Ishikawa (cell line): Measurements from ENCODE around the gene ACRBP.

Source experiments
- CEBPB ChIP-seq: IDR thresholded peaks from 2 replicates; pipeline ENCODE4 v1.6.1; 2012
- CREB1 ChIP-seq: IDR thresholded peaks from 2 replicates; pipeline ENCODE4 v1.6.1; 2012; ENCODE audit warnings: low read depth
- EGR1 ChIP-seq: IDR thresholded peaks from 2 replicates; pipeline ENCODE4 v1.6.1; 2012
- EP300 ChIP-seq: IDR thresholded peaks from 2 replicates; pipeline ENCODE4 v1.6.1; 2012; ENCODE audit warnings: borderline replicate concordance
- FOXM1 ChIP-seq: IDR thresholded peaks from 2 replicates; pipeline ENCODE4 v1.6.1; 2012; ENCODE audit warnings: low read depth, borderline replicate concordance
- NFIC ChIP-seq: IDR thresholded peaks from 2 replicates; pipeline ENCODE4 v1.6.1; 2012
- RAD21 ChIP-seq: IDR thresholded peaks from 2 replicates; pipeline ENCODE4 v1.6.1; 2012; ENCODE audit warnings: low read depth
- TAF1 ChIP-seq: IDR thresholded peaks from 2 replicates; pipeline ENCODE4 v1.6.1; 2012; ENCODE audit warnings: low read depth, mild to moderate bottlenecking
- TCF12 ChIP-seq: IDR thresholded peaks from 2 replicates; pipeline ENCODE4 v1.6.1; 2012; ENCODE audit warnings: low read depth
- TEAD4 ChIP-seq: IDR thresholded peaks from 2 replicates; pipeline ENCODE4 v1.6.1; 2012
- USF1 ChIP-seq: IDR thresholded peaks from 2 replicates; pipeline ENCODE4 v1.6.1; 2012
- YY1 ChIP-seq: IDR thresholded peaks from 2 replicates; pipeline ENCODE4 v1.6.1; 2012; ENCODE audit warnings: low read depth
- ZBTB7A ChIP-seq: IDR thresholded peaks from 2 replicates; pipeline ENCODE4 v1.6.1; 2012; ENCODE audit warnings: low read depth
- TF ChIP-seq, protein P1 (sequence below): IDR thresholded peaks from 2 replicates; pipeline ENCODE4 v1.6.1; 2012
- TF ChIP-seq, protein P2 (sequence below): IDR thresholded peaks from 2 replicates; pipeline ENCODE4 v1.6.1; 2012; ENCODE audit warnings: low read depth, mild to moderate bottlenecking

The ACRBP gene

GRCh38 chr12:6664902-6665301 is 17.7 kb upstream of the ACRBP start:
- TF ChIP-seq CEBPB (peak; percentile 31; the same call in 1 of the 2 replicates), RAD21 (no peak), ZBTB7A (no peak), EP300 (no peak)
- TF ChIP-seq, protein P1, sequence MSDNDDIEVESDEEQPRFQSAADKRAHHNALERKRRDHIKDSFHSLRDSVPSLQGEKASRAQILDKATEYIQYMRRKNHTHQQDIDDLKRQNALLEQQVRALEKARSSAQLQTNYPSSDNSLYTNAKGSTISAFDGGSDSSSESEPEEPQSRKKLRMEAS = no peak

GRCh38 chr12:6662906-6663742 is 15.9 kb upstream of the ACRBP start, which contains the start of gene ING4:
Gene ING4, minus strand, starts transcription at chr12:6663119. Its CDS starts 18 bp downstream, at chr12:6663101.
- peak; percentile 52; the same call in 1 of the 2 replicates for TF ChIP-seq FOXM1
- peak; percentile 73 for TF ChIP-seq TAF1
- TF ChIP-seq, protein P2, sequence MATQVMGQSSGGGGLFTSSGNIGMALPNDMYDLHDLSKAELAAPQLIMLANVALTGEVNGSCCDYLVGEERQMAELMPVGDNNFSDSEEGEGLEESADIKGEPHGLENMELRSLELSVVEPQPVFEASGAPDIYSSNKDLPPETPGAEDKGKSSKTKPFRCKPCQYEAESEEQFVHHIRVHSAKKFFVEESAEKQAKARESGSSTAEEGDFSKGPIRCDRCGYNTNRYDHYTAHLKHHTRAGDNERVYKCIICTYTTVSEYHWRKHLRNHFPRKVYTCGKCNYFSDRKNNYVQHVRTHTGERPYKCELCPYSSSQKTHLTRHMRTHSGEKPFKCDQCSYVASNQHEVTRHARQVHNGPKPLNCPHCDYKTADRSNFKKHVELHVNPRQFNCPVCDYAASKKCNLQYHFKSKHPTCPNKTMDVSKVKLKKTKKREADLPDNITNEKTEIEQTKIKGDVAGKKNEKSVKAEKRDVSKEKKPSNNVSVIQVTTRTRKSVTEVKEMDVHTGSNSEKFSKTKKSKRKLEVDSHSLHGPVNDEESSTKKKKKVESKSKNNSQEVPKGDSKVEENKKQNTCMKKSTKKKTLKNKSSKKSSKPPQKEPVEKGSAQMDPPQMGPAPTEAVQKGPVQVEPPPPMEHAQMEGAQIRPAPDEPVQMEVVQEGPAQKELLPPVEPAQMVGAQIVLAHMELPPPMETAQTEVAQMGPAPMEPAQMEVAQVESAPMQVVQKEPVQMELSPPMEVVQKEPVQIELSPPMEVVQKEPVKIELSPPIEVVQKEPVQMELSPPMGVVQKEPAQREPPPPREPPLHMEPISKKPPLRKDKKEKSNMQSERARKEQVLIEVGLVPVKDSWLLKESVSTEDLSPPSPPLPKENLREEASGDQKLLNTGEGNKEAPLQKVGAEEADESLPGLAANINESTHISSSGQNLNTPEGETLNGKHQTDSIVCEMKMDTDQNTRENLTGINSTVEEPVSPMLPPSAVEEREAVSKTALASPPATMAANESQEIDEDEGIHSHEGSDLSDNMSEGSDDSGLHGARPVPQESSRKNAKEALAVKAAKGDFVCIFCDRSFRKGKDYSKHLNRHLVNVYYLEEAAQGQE = no peak
- TF ChIP-seq NFIC = peak; percentile 36
- no peak; the same call in 1 of the 2 replicates for TF ChIP-seq RAD21
- peak; percentile 53; the same call in 1 of the 2 replicates for TF ChIP-seq USF1
- no peak for TF ChIP-seq ZBTB7A
- TF ChIP-seq TCF12 = peak; percentile 90
- TF ChIP-seq EGR1 = peak; percentile 90
- peak; percentile 62; the same call in 1 of the 2 replicates for TF ChIP-seq EP300
- TF ChIP-seq YY1 = peak; percentile 97
- TF ChIP-seq, protein P1 = peak; percentile 93
- TF ChIP-seq TEAD4 = peak; percentile 72
- TF ChIP-seq CREB1 = peak; percentile 99
- TF ChIP-seq CEBPB = peak; percentile 67; the same call in 1 of the 2 replicates

- TF ChIP-seq ZBTB7A (no peak), EP300 (no peak), RAD21 (no peak), USF1 (no peak), TEAD4 (no peak), NFIC (no peak), TAF1 (no peak), EGR1 (no peak), CREB1 (no peak), TCF12 (no peak), YY1 (no peak), FOXM1 (no peak), CEBPB (no peak)
- TF ChIP-seq, protein P1 = no peak
- TF ChIP-seq, protein P2 = no peak
Measured at GRCh38 chr12:6662602-6662905, 15.3 kb upstream of the ACRBP start.

GRCh38 chr12:6653987-6654386 is 6.8 kb upstream of the ACRBP start:
- TF ChIP-seq NFIC (no peak), RAD21 (no peak), CREB1 (no peak), FOXM1 (no peak), CEBPB (no peak), TCF12 (no peak), YY1 (no peak), EP300 (no peak), TAF1 (no peak), ZBTB7A (no peak), USF1 (no peak)
- TF ChIP-seq, protein P2 = no peak
